ENCODE measurements around the gene PNPLA3. TPM values are rescaled to one million over a fixed set of nuclear protein-coding genes. Genes with fewer than 3 reads are reported as not detected.

PNPLA3 gene, protein sequence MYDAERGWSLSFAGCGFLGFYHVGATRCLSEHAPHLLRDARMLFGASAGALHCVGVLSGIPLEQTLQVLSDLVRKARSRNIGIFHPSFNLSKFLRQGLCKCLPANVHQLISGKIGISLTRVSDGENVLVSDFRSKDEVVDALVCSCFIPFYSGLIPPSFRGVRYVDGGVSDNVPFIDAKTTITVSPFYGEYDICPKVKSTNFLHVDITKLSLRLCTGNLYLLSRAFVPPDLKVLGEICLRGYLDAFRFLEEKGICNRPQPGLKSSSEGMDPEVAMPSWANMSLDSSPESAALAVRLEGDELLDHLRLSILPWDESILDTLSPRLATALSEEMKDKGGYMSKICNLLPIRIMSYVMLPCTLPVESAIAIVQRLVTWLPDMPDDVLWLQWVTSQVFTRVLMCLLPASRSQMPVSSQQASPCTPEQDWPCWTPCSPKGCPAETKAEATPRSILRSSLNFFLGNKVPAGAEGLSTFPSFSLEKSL
- total RNA-seq (2014; rRNA removed) (0.29 and 0.36 TPM in 2 replicates), Bru-seq, nascent RNA (percentile 31 among the genes with signal in this experiment), BruChase-seq, experiment 1, labeled RNA remaining after a 6-hour chase (percentile 22 among the genes with signal in this experiment), BruChase-seq, experiment 2, labeled RNA remaining after a 2-hour chase (percentile 31 among the genes with signal in this experiment)
- long read RNA-seq, partial matches to known transcripts, result 1 of 1 reads
- long read RNA-seq, other reads (novel, unspliced or antisense), result 0 of 1 reads

DNA sequence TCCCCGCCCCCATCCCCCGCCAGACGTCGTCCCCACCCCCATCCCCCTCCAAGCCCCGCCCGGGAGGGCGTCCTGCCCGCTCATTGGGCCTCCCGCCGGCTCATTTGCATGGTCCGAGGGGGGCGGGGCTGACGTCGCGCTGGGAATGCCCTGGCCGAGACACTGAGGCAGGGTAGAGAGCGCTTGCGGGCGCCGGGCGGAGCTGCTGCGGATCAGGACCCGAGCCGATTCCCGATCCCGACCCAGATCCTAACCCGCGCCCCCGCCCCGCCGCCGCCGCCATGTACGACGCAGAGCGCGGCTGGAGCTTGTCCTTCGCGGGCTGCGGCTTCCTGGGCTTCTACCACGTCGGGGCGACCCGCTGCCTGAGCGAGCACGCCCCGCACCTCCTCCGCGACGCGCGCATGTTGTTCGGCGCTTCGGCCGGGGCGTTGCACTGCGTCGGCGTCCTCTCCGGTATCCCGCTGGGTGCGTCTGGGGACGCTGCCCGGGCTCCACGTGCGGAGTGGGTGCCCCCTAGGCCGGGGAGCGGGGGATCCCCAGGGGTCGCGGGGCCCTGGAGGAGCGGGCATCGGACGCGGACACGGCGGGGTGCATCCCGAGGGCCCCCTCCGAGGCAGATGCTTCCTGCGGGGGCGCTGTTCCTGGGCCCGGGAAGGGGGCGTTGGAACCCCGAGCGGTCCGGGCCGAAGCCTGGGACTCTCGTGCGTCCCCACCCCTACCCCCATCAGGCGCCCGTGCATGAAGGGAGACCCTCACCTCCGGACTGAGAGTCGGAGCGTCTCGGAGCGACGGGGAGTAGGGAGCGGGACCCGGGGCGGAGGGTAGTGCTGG is at the start of gene PNPLA3:
TSS of gene PNPLA3 (plus strand) at position 175 of the 834 bp plus-strand sequence. CDS start at position 282, 107 bp downstream.
- Histone ChIP-seq H3F3A (ENCODE audit: low read length, unreplicated experiment) (no peaks in the 10 kb centered on the region), H3K4me2 (ENCODE audit: low read length) (peak within 1 kb of the TSS; percentile 90), H3K27ac (ENCODE audit: low read length) (no peak within 1 kb of the TSS), H3K4me1 (ENCODE audit: insufficient read depth, low read length) (peaks cover 17% of the 10 kb centered on the region), H3K4me3 (ENCODE audit: low read length) (peak within 1 kb of the TSS; percentile 66), H3K27me3 (ENCODE audit: low read length) (no peaks in the 10 kb centered on the region), H3K9ac (ENCODE audit: low read length) (peak within 1 kb of the TSS; percentile 28; the same call in 1 of the 2 replicates), H3K79me2 (ENCODE audit: low read length) (no peaks in the 10 kb centered on the region), H4K20me1 (ENCODE audit: low read length) (no peaks in the 10 kb centered on the region), H3K36me3 (ENCODE audit: low read depth, low read length) (no peaks in the 10 kb centered on the region), H3K9me3 (ENCODE audit: low read length) (no peaks in the 10 kb centered on the region), H2AFZ (ENCODE audit: low read length) (peak within 1 kb of the TSS; percentile 83), H3K9me2 (replicated peaks; ENCODE audit: low read length) (no peaks in the 10 kb centered on the region)
- CTCF ChIA-PET, result no interaction called here
- ATAC-seq (peak; percentile 78), DNase-seq (peak; percentile 66)
- TF ChIP-seq, protein P1, sequence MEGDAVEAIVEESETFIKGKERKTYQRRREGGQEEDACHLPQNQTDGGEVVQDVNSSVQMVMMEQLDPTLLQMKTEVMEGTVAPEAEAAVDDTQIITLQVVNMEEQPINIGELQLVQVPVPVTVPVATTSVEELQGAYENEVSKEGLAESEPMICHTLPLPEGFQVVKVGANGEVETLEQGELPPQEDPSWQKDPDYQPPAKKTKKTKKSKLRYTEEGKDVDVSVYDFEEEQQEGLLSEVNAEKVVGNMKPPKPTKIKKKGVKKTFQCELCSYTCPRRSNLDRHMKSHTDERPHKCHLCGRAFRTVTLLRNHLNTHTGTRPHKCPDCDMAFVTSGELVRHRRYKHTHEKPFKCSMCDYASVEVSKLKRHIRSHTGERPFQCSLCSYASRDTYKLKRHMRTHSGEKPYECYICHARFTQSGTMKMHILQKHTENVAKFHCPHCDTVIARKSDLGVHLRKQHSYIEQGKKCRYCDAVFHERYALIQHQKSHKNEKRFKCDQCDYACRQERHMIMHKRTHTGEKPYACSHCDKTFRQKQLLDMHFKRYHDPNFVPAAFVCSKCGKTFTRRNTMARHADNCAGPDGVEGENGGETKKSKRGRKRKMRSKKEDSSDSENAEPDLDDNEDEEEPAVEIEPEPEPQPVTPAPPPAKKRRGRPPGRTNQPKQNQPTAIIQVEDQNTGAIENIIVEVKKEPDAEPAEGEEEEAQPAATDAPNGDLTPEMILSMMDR (conservative IDR thresholded peaks at IDR 0.05; ENCODE audit: low read depth, low read length), result no peak
- TF ChIP-seq EZH2phosphoT487 (IDR thresholded peaks at IDR 0.05; ENCODE audit: borderline replicate concordance, low read length), result no peak
- no peak for TF ChIP-seq EZH2 (IDR thresholded peaks at IDR 0.05; ENCODE audit: low read length, unreplicated experiment)
- POLR2A ChIA-PET (ENCODE audit: unreplicated experiment), result no interaction called here
- BruUV-seq (replicated peaks), result no TSS peak
- intact Hi-C loops (cut with micrococcal nuclease), result no loop called here

DNA sequence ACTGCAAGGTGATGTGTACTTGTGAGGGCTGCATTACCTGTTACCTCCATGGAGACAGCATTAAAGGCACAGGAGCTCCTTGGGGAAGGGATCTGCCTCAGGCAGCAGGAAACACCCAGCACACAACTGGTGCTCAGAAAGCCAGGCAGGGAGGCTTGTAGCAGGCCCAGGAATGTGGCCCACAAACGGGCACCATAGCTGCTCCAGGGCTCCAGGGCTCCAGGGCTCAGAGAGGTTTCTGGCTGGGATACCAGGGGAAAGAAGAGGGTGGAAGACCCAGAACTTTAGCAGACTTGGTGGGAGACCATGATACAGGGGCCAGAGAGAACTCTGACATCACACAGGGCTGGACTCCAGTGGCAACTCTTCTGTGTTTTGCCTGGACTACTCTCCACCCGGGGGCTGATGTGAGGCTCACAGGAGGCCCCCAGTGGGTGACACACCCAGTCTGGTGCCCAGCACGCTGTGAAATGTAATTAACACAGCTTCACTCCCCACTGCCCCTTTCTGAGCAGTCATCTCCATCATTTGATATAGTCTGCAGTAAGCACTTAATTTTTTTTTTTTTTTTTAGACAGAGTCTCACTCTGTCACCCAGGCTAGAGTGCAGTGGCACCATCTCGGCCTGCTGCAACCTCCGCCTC is 46.6 kb upstream of the PNPLA3 start:
- TF ChIP-seq EZH2 (IDR thresholded peaks at IDR 0.05; ENCODE audit: low read length, unreplicated experiment) (no peak), EZH2phosphoT487 (IDR thresholded peaks at IDR 0.05; ENCODE audit: borderline replicate concordance, low read length) (no peak)
- TF ChIP-seq, protein P1 (conservative IDR thresholded peaks at IDR 0.05; ENCODE audit: low read depth, low read length), result no peak
- POLR2A ChIA-PET (ENCODE audit: unreplicated experiment), result no interaction called here

More for the DNA sequence above, 46.6 kb upstream of the PNPLA3 start:
- Histone ChIP-seq H3K9me2 (replicated peaks; ENCODE audit: low read length) (no peaks in the 10 kb centered on the region), H3K36me3 (ENCODE audit: low read depth, low read length) (no peaks in the 10 kb centered on the region), H3K79me2 (ENCODE audit: low read length) (no peaks in the 10 kb centered on the region), H3K4me3 (ENCODE audit: low read length) (no peak overlapping the region), H3K27me3 (ENCODE audit: low read length) (peaks cover 10% of the 10 kb centered on the region), H3K9me3 (ENCODE audit: low read length) (no peaks in the 10 kb centered on the region), H3K9ac (ENCODE audit: low read length) (no peak overlapping the region), H3F3A (ENCODE audit: low read length, unreplicated experiment) (no peaks in the 10 kb centered on the region), H3K4me2 (ENCODE audit: low read length) (no peak overlapping the region), H2AFZ (ENCODE audit: low read length) (no peak overlapping the region), H3K27ac (ENCODE audit: low read length) (no peak overlapping the region), H4K20me1 (ENCODE audit: low read length) (no peaks in the 10 kb centered on the region), H3K4me1 (ENCODE audit: insufficient read depth, low read length) (no peaks in the 10 kb centered on the region)
- ATAC-seq (no peak), DNase-seq (no peak)
- no TSS peak for BruUV-seq (replicated peaks)
- CTCF ChIA-PET, result no interaction called here
- intact Hi-C loops (cut with micrococcal nuclease), result no loop called here
